ENCODE results near the gene CDK18.

The CDK18 gene

DNA sequence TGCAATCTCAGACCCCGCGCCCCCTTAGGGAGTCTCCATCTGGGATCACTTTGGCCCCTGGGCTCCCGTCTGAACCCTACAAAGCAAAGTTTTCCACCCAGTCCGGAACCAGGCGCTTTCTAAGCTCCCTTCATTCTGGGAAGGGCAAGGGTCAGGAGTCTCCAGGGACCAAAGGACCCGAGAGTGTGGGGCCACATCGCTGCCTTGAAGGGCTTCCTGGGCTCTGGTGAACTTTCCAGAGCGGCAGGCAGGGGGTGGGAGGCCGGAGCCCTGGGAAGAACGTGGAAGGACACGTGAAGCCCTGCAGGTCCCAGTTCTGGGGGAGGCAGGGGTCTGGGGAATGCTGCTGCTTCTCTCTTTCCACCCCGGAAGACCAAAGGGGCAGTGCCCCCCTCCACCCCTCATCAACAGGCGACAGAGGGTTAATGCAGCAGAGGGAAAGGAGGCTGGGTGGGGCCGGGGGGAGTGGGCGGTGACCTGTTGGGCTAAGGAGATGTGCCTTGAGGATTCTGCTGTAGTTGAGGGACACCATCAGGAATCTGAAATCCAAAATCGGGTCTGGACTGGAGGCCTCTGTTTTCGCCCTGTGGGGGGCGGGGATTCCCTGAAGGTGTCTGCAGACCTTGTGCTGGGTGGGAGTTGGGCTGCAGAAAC lies 734 bp downstream of the CDK18 start:
- H3K36me3 Mint-ChIP-seq (ENCODE audit: low read depth): no peaks in the 10 kb centered on the region
- no peaks in the 10 kb centered on the region for H3K9me3 Mint-ChIP-seq
- H3K4me1 Mint-ChIP-seq (ENCODE audit: low read depth): peaks cover 15% of the 10 kb centered on the region
- peak overlapping the region; percentile 73 for H3K27ac Mint-ChIP-seq
- H3K4me3 Mint-ChIP-seq: peak overlapping the region; percentile 71
- peaks cover 12% of the 10 kb centered on the region for H3K27me3 Mint-ChIP-seq
- intact Hi-C loops (cut with micrococcal nuclease): no loop called here

DNA sequence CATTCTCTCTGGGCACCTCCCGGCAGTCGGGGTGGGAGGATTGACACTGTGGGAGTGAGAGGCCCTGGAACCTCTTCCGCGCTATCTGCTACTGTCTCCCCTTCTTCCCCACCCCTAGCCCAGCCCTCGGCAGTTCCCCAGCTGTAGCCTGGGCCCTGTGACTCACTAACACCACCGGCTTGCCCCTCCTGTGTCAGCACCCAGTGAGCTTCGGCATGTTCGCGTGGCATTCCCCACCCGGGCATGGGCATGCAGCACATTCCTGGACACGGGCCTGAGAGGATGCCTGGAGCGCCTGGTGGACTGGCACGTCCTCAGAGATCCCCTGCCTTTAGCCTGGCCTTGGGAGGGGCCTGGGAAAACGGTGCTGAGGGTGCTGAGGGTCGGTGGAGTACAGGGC lies 1.3 kb downstream of the CDK18 start:
- H3K27me3 Mint-ChIP-seq: peaks cover 12% of the 10 kb centered on the region
- H3K9me3 Mint-ChIP-seq: no peaks in the 10 kb centered on the region
- intact Hi-C loops (cut with micrococcal nuclease): no loop called here
- no peak overlapping the region for H3K27ac Mint-ChIP-seq
- peaks cover 15% of the 10 kb centered on the region for H3K4me1 Mint-ChIP-seq (ENCODE audit: low read depth)
- H3K36me3 Mint-ChIP-seq (ENCODE audit: low read depth): no peaks in the 10 kb centered on the region
- no peak overlapping the region for H3K4me3 Mint-ChIP-seq

DNA sequence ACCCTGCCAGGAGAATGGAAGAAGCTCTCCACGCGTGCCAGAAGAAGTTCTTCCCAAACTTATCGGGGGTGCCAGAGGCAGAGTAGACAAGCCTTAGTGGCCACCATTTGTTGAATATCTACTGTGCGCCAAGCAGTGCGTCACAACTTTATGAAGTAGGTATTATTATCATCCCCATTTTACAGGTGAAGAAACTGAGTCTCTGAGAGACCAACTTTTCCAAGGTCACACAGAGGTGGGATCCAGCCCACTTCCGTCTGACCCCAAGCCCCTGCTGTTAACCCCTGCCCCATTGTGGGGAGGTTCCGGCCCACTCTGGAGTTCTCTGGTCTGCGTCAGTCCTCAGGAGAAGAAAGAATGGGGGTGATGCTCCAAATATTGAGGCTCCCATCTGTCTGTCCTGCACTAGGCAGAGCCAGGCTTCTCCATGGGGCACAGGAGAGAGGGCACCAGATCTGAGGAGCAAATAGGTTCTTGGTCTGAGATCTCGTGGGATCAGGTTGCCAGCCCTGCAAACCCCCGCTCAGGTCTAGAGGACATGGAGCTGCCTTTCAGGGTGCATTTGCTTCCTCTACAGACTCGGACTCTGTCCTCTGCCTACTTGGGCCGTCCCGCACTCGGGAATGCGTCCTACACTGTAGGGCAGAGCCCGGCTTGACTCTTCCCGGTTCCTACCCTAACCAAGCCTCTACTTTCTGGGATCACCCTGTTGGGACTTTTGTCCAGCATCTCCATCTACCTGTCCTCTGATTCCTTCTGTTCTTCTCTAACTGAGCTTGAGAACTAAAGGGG lies 2.1 kb downstream of the CDK18 start:
- Mint-ChIP-seq H3K36me3 (ENCODE audit: low read depth) (no peaks in the 10 kb centered on the region), H3K4me1 (ENCODE audit: low read depth) (peaks cover 17% of the 10 kb centered on the region), H3K4me3 (no peak overlapping the region), H3K27me3 (peaks cover 12% of the 10 kb centered on the region), H3K9me3 (no peaks in the 10 kb centered on the region), H3K27ac (no peak overlapping the region)
- intact Hi-C loops (cut with micrococcal nuclease): no loop called here

DNA sequence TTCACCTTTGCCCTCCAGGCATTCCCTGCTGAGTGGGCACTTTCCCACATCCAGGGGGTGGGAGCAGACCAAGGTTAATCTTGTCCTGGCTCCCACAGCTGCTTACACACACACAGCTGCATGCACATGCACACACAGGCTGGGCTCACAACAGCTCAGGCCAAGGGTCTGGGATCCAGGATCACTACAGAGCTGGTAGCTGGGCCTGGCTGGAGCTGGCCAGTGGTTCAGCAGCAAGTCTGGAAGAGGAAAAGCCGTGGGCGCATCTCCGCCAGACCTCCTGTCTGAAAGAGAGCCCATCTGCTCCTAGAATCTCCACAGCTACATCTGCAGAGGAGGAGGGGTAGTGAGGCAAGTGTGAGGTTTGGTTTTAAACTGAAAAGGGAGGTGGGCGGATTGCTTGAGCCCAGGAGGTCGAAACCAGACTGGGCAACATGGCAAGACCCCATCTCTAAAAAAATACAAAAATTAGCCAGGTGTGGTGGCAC lies 3.8 kb downstream of the CDK18 start:
- Mint-ChIP-seq H3K27ac (no peak overlapping the region), H3K4me3 (no peak overlapping the region), H3K4me1 (ENCODE audit: low read depth) (peaks cover 29% of the 10 kb centered on the region), H3K36me3 (ENCODE audit: low read depth) (no peaks in the 10 kb centered on the region), H3K9me3 (no peaks in the 10 kb centered on the region), H3K27me3 (peaks cover 12% of the 10 kb centered on the region)
- intact Hi-C loops (cut with micrococcal nuclease): no loop called here

DNA sequence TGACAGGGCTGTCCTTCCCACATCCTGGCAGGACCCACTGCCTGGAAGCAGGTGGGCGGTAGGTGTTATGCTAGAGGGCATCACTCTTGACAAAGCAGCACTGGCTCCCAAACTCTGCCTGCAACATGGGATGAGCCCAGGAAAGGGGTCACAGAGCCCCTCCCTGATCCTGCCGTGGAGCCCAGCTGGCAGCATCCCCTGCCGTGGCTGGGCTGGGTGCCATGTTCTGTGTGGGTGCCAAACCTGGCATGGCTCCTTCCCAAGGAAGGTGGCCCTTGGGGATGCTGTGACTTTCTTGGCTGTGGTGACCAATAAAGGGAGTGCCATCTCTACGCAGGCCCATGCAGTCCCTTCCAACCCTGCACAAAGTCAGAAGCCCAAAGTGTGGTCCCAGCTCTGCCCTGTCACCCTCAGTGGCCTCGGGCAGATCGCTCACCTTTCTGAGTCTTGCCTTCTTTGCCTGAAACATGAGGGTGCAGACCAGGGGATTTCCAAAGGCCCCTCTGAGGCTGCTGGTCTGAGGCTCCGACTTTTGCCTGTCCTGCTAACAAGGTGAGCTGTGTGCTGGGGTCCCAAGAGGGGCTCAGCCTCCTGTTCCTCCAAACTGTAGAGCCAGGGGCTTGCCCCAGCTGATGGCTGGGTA lies 6.0 kb downstream of the CDK18 start:
- peaks cover 4% of the 10 kb centered on the region for H3K27me3 Mint-ChIP-seq
- H3K4me1 Mint-ChIP-seq (ENCODE audit: low read depth): peaks cover 34% of the 10 kb centered on the region
- intact Hi-C loops (cut with micrococcal nuclease): no loop called here
- no peaks in the 10 kb centered on the region for H3K9me3 Mint-ChIP-seq
- no peaks in the 10 kb centered on the region for H3K36me3 Mint-ChIP-seq (ENCODE audit: low read depth)
- H3K4me3 Mint-ChIP-seq: no peak overlapping the region
- H3K27ac Mint-ChIP-seq: no peak overlapping the region

DNA sequence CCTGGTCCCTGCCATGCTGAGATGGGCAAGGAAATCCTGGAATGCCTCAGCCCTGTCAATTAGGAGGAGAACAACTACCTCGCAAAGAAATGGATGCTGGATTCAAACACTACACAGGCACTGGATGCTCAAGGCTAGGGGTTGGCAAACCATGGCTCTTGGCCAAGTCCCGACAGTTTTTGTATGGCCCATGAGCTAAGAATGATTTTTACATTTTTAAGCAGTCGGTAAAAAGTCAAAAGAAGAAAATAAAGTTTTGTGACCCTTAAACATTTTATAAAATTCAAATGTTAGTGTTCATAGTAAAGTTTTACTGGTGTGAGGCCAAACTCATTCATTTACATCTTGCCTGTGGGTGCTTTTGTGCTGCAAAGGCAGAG lies 6.5 kb downstream of the CDK18 start:
- no peaks in the 10 kb centered on the region for H3K9me3 Mint-ChIP-seq
- no peaks in the 10 kb centered on the region for H3K27me3 Mint-ChIP-seq
- H3K27ac Mint-ChIP-seq: no peak overlapping the region
- peaks cover 29% of the 10 kb centered on the region for H3K4me1 Mint-ChIP-seq (ENCODE audit: low read depth)
- H3K36me3 Mint-ChIP-seq (ENCODE audit: low read depth): no peaks in the 10 kb centered on the region
- intact Hi-C loops (cut with micrococcal nuclease): no loop called here
- H3K4me3 Mint-ChIP-seq: no peak overlapping the region

DNA sequence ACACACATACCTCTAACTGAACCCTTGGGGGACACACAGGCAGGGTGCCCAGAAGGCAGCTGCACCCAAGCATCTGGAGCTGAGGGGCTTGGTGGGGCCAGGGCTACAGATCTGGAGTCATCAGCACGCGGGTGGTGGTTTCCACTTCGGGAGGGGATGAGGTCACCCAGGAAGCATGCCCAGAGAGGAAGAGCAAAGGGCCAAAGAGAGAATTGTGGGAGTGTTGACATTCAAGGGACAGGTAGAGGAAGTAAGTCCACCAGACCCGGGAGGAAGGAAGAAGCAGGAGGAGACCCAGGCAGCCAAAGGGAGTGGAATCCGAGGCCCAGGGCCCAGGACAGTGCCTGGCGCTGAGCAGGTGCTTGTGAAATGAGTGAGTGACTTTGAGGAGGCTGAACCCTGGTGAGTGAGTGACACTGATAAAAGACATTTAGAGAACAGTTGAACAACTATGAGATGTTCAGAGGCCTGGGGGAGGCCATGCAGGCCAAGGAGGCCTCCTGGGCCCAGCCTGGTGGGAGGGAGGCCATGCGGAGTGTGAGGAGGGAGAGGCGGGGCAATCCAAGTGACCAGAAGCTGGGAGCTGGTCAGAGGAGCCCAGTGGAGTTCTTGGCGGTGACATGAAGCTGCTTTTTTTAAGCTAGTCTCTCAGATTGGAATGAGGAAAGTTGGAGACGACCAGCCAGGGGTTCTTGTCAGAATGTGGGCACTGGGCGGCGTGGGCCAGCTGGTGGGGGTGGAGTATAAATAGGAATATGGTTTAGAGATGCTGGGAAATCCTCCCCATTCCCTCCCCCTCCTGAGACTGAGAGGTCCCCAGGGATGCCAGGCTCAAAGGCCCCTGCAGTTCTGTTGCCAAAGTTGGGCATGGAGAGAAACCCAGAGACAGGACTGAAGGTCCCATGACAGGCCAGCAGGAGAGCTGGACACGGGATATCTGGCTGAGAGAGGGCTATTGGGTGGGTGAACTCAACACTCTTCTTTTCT lies 7.9 kb downstream of the CDK18 start:
- Mint-ChIP-seq H3K4me3 (no peak overlapping the region), H3K4me1 (ENCODE audit: low read depth) (peaks cover 27% of the 10 kb centered on the region), H3K36me3 (ENCODE audit: low read depth) (no peaks in the 10 kb centered on the region), H3K27me3 (no peaks in the 10 kb centered on the region), H3K27ac (peak overlapping the region; percentile 26), H3K9me3 (no peaks in the 10 kb centered on the region)
- intact Hi-C loops (cut with micrococcal nuclease): no loop called here

DNA sequence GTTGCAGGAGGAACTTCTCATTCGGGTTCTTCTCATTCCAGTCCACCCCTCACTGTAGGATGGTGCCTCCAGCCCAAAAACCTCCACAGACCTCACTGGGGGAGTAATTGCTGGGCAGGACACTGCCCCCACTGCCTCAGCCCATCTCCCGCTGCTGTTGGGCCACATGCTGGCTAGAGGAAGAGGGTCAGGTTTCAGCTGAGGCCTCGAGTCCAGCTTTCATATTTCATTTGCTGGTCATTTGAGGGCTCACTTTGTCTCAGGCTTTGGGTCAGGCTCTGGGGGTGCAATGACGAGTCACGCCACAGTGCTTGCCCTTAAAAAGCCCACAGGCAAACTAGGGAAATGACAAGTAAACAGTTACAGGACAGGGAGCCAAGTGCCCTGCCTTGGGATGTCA lies 9.3 kb downstream of the CDK18 start:
- Mint-ChIP-seq H3K27me3 (peaks cover 5% of the 10 kb centered on the region), H3K27ac (no peak overlapping the region), H3K9me3 (no peaks in the 10 kb centered on the region), H3K4me1 (ENCODE audit: low read depth) (peaks cover 27% of the 10 kb centered on the region), H3K36me3 (ENCODE audit: low read depth) (no peaks in the 10 kb centered on the region), H3K4me3 (no peak overlapping the region)
- intact Hi-C loops (cut with micrococcal nuclease): no loop called here

DNA sequence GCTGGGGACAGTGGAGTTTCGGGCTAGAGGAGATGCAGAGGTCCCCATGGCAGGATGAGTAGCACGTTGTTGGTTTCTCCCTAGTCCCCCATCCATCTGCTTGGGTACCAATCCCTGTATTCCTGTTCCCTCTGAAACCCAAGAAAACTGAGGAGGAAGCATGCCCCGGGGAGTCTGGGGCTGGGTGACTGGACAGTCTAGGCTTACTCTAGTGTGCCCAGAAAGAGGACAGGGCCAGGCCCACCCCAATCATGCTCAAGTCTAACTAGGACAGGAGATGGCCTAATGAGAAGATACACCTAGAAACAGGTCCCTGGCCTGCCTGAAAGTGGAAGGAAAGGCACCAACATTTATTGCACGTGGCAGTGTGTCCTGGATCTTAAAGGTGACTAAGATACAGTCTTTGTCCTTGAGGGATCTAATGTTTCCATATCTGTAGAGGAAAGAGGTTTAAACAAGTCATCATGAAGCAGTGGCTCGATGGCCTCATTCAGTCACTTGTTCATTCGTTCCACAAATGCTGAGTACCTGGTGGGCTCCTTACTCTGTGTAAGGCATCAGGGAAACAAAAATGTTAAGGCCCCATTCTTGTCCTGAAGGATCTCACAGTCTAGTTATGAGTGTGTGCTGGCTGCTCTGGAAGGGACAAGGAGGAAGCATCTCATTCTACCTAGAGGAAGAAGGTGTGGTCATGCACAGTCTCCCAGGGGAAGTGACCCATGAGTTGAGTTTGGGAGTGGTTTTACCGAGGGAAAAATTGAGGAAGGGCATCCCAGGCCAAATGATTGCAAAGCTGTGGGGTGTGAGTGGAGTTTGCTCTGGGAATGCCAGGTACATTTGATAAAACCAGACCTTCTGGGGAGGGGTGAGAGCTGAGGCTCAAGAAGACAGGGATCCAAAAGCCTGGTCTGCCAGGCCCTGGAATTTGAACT lies 10.0 kb downstream of the CDK18 start:
- H3K4me1 Mint-ChIP-seq (ENCODE audit: low read depth): peaks cover 30% of the 10 kb centered on the region
- no peak overlapping the region for H3K27ac Mint-ChIP-seq
- H3K9me3 Mint-ChIP-seq: no peaks in the 10 kb centered on the region
- peaks cover 9% of the 10 kb centered on the region for H3K27me3 Mint-ChIP-seq
- no peak overlapping the region for H3K4me3 Mint-ChIP-seq
- no peaks in the 10 kb centered on the region for H3K36me3 Mint-ChIP-seq (ENCODE audit: low read depth)
- intact Hi-C loops (cut with micrococcal nuclease): no loop called here

DNA sequence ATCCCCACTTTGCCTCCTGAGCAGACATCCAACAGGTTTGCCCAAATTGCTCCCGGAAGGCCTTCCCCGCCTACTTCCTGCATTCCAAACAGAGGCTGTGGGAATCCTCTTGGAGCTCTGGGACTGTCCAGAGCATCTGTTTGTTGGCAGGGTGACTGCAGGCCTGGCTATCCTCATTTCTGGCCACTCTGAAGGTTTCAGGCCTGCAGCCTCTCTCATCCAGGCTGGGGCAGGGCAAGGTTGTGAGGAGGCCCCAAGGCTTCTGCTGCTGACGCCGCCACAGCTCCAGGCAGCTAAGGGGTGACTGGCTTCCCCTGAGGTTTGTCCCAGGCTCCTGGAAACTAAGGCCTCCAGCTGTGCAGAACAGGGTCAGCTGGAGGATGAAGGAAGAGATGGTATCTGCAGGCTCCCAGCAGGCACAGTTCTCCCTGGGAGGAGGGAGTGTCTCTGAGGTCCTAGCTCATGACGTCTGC lies 11.3 kb downstream of the CDK18 start:
- H3K36me3 Mint-ChIP-seq (ENCODE audit: low read depth): no peaks in the 10 kb centered on the region
- peaks cover 11% of the 10 kb centered on the region for H3K27me3 Mint-ChIP-seq
- intact Hi-C loops (cut with micrococcal nuclease): no loop called here
- H3K4me1 Mint-ChIP-seq (ENCODE audit: low read depth): peaks cover 32% of the 10 kb centered on the region
- no peak overlapping the region for H3K4me3 Mint-ChIP-seq
- H3K9me3 Mint-ChIP-seq: no peaks in the 10 kb centered on the region
- no peak overlapping the region for H3K27ac Mint-ChIP-seq

DNA sequence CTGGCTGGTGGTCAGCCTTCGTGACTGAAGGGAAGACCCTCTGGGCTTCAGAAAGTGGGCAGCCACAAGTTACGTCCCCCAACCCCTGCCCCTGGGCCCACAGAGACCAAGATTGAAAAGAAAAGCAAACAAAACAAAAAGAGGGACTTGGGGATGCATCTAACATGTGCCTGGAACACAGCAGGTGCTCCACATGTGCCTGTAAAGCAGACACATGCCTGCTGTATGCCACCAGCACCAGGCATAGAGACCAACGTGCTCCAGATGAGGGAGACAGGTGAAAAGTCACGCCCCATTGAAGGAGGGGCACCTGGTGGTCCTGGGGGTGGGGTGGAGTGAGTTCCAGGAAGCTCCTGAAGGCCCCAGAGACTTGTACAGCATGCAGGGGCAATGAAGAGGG lies 11.9 kb downstream of the CDK18 start:
- peaks cover 11% of the 10 kb centered on the region for H3K27me3 Mint-ChIP-seq
- intact Hi-C loops (cut with micrococcal nuclease): no loop called here
- H3K27ac Mint-ChIP-seq: no peak overlapping the region
- H3K9me3 Mint-ChIP-seq: no peaks in the 10 kb centered on the region
- no peak overlapping the region for H3K4me3 Mint-ChIP-seq
- no peaks in the 10 kb centered on the region for H3K36me3 Mint-ChIP-seq (ENCODE audit: low read depth)
- peaks cover 32% of the 10 kb centered on the region for H3K4me1 Mint-ChIP-seq (ENCODE audit: low read depth)

DNA sequence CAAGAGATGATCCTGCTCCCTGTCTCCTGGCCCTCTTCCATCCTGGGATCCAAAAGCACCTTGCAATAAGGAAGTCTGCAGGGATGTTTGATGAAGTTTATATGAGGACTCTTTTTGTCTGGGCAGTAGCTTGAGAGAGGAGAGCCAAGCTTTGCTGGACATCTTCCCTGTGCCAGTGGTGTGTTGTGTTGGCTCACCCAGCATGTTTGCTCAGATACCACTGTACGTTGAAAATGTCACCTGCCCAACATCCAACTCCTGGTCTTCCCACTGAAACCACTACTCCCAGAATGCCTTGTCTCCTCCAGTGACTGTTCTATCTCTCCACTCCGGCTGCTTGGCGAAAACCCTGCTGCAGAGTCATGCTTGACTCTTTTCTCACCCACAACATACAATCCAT lies 12.8 kb downstream of the CDK18 start:
- Mint-ChIP-seq H3K9me3 (no peaks in the 10 kb centered on the region), H3K27ac (no peak overlapping the region), H3K27me3 (peaks cover 15% of the 10 kb centered on the region), H3K4me3 (no peak overlapping the region), H3K4me1 (ENCODE audit: low read depth) (peaks cover 24% of the 10 kb centered on the region), H3K36me3 (ENCODE audit: low read depth) (no peaks in the 10 kb centered on the region)
- intact Hi-C loops (cut with micrococcal nuclease): no loop called here

DNA sequence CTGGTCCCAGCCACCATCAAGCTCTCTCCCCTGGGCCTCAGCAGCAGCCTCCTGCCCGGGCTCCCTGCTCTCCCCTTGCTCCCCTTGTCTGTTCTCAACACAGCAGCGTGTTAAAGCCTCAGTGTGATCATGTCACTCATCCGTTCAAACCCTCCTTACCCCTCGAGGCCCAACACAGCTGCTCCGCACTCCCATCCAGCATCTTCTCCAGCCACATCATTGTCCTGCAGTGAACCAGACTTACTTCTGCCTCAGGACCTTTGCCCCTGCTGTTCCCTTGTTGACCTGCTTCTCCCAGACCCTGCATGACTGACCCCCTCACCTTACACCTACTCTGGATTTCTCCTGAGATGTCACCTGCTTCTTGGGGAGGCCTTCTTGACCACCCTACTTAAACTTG lies 13.3 kb downstream of the CDK18 start:
- H3K9me3 Mint-ChIP-seq: no peaks in the 10 kb centered on the region
- H3K4me1 Mint-ChIP-seq (ENCODE audit: low read depth): peaks cover 19% of the 10 kb centered on the region
- H3K27ac Mint-ChIP-seq: no peak overlapping the region
- H3K27me3 Mint-ChIP-seq: peaks cover 15% of the 10 kb centered on the region
- intact Hi-C loops (cut with micrococcal nuclease): no loop called here
- no peaks in the 10 kb centered on the region for H3K36me3 Mint-ChIP-seq (ENCODE audit: low read depth)
- H3K4me3 Mint-ChIP-seq: no peak overlapping the region
